ENCODE data around the gene SERPINE3. TPM values are rescaled to one million over a fixed set of nuclear protein-coding genes. Genes with fewer than 3 reads are reported as not detected.

Gene SERPINE3
- total and polyA plus RNA-seq, 2 experiments from 2014 or later, result 0.17 to 0.31 TPM

GRCh38 chr13:51303882-51304281, 35.6 kb upstream of the SERPINE3 start:
- H4K20me1 ChIP-seq (replicated peaks; ENCODE audit: insufficient read depth), result no peaks in the 10 kb centered on the region
- no peaks in the 10 kb centered on the region; the same call in 2 of the 3 replicates for H3K9me3 Mint-ChIP-seq
- H3K9me2 ChIP-seq (ENCODE audit: insufficient read depth), result peaks cover 8% of the 10 kb centered on the region
- peaks cover 60% of the 10 kb centered on the region for H3K4me1 Mint-ChIP-seq
- DNase-seq (ENCODE audit: low spot score), result no peak
- no peak overlapping the region for H2AFZ ChIP-seq
- no peak overlapping the region for H3K4me3 ChIP-seq
- TF ChIP-seq CTCF (conservative IDR thresholded peaks at IDR 0.05; ENCODE audit: low read depth in 2 of 2) (no peak), REST (IDR thresholded peaks at IDR 0.05; ENCODE audit: unreplicated experiment) (no peak), ETS1 (IDR thresholded peaks at IDR 0.05) (no peak), CREB1 (CRISPR knock-in tag; IDR thresholded peaks at IDR 0.05; ENCODE audit: low read depth) (no peak), ZNF462 (CRISPR knock-in tag; IDR thresholded peaks at IDR 0.05) (no peak)
- peaks cover 11% of the 10 kb centered on the region for H3K27me3 Mint-ChIP-seq (ENCODE audit: insufficient read depth, low read depth, poor library complexity)
- H3K4me1 ChIP-seq (ENCODE audit: insufficient read depth), result peaks cover 52% of the 10 kb centered on the region
- peak overlapping the region; percentile 33 for H3K4me2 ChIP-seq
- ATAC-seq, result no peak
- H3K36me3 ChIP-seq (ENCODE audit: insufficient read depth), result no peaks in the 10 kb centered on the region
- H3K27ac ChIP-seq (ENCODE audit: low read depth), result peak overlapping the region; percentile 80
- H3K79me2 ChIP-seq (replicated peaks; ENCODE audit: insufficient read depth), result no peaks in the 10 kb centered on the region
- no peak overlapping the region; the same call in 1 of the 2 replicates for H3K27ac Mint-ChIP-seq
- peaks cover 20% of the 10 kb centered on the region for H3F3A ChIP-seq (replicated peaks; ENCODE audit: low read depth)
- H3K4me3 Mint-ChIP-seq, result no peak overlapping the region
- peaks cover 5% of the 10 kb centered on the region; the same call in 1 of the 3 replicates for H3K36me3 Mint-ChIP-seq (ENCODE audit: low read depth)
- H3K27me3 ChIP-seq (ENCODE audit: insufficient read depth), result no peaks in the 10 kb centered on the region
